Testis (tissue), 2 donors: ENCODE data around the gene RPS17.

ENCODE experiments used
- CTCF ChIP-seq, 3 experiments: fragments of 450-650 bp in 2 of 3; fragments of 200-600 bp in 1 of 3; sonication (generic) in 1 of 3; IDR thresholded peaks; one replicate each; pipeline ENCODE4 v1.5.1; 2016 to 2019; ENCODE audit warnings: antibody characterized with exemption in 3 of 3, mild to moderate bottlenecking in 2 of 3, moderate library complexity in 1 of 3
- POLR2A ChIP-seq: fragments of 450-650 bp; IDR thresholded peaks from one replicate; pipeline ENCODE4 v1.6.1; 2017; ENCODE audit warnings: antibody characterized with exemption, mild to moderate bottlenecking, moderate library complexity

DNA sequence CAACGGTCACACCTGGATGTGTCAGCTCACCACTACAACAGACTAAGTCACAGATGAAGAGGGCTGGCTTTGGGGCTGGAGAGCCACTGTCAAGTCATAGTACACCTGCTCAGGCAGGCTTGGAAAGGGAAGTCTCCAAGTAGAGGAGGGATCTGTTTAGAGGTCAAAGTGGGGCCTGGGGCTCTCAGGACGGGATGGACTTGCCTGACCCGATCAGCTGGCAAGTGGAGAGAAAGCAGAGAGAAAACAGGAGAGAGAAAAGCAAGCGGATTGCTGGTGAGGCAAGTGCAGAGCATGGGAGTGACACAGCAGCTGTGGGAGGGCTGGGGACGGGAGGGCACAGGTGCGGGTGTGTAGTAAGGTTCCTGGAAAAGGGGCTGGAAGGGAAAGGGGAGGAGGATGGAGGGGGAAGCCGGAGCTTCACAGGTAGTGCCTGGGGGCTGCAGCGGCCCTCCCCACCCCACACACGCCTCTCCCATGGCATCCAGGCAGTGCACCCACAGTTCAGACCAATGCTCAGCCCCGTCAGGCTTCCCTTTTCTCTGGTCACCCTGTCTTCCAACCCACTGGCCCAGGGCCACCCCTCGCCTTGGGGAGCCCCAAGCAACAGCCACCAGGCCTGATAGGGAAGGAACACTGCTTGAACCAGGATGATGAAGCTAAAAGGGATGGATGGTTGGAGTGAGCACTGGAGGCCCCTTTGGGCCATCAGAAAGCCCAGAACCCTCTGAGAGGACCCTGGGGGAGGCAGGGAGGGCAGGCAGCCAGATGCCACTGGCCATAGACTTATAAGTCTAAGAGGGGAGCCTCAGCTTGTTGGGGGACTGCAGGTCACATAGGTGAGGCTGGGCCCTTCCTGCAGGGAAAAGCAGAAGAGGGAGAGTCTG, 8.5 kb downstream of the RPS17 start:
- no peak for TF ChIP-seq CTCF (IDR thresholded peaks at IDR 0.05)
- no peak for TF ChIP-seq POLR2A
